Ovary (tissue), 9 donors: ENCODE measurements around the gene VPS35L. TPM values are rescaled to one million over a fixed set of nuclear protein-coding genes. Genes with fewer than 3 reads are reported as not detected.
A peak's percentile ranks its signal among the peaks of the same experiment; 100 is the strongest.

Source experiments
- DNase-seq, 5 donors: peaks; one replicate each; pipeline ENCODE4 v3.0.0-alpha.2; 2019 to 2020
- H3K27ac ChIP-seq, 2 donors: fragments of 200-600 bp; one replicate each; pipeline versions ENCODE4 v1.5.1 to v1.8.0; 2019 to 2022
- H3K27me3 ChIP-seq: fragments of 200-600 bp; one replicate; pipeline ENCODE4 v1.8.0; 2022
- H3K36me3 ChIP-seq: fragments of 200-600 bp; sonication (generic); one replicate; pipeline ENCODE4 v1.5.1; 2019
- H3K4me1 ChIP-seq: one replicate; pipeline ENCODE4 v1.8.1; 2013; ENCODE audit warnings: mild to moderate bottlenecking, moderate library complexity; ENCODE audit not compliant: insufficient read depth
- H3K4me3 ChIP-seq: fragments of 200-600 bp; sonication (generic); one replicate; pipeline ENCODE4 v1.5.1; 2017
- H3K9me3 ChIP-seq, 2 donors: fragments of 200-600 bp in 1 of 2; sonication (generic) in 1 of 2; one replicate each; pipeline versions ENCODE4 v1.5.1 to v1.8.1; 2013 to 2019; ENCODE audit warnings: mild to moderate bottlenecking in 1 of 2, moderate library complexity in 1 of 2
- EP300 ChIP-seq: sonication (generic); formaldehyde crosslinking; IDR thresholded peaks from one replicate; pipeline ENCODE4 v1.6.1; 2017; ENCODE audit warnings: antibody characterized with exemption
- POLR2A ChIP-seq: fragments of 450-650 bp; IDR thresholded peaks from one replicate; pipeline ENCODE4 v1.6.1; 2017; ENCODE audit warnings: antibody characterized with exemption, mild to moderate bottlenecking, moderate library complexity
- WGBS, 3 donors: extraction: QIAGEN DNeasy Blood & Tissue Kit in 1 of 3; methylation state at CpG; one replicate each; pipeline versions ENCODE4 v1.1.5 to v1.1.7; 2013 to 2017; 5-methylcytosine and 5-hydroxymethylcytosine counted together
- intact Hi-C, 4 donors: fragments of 100-400 bp; cut with DNase I; formaldehyde crosslinking; loops; one replicate each; pipeline versions ENCODE4 v1.11.0 to v1.15.1; 2022 to 2023
- polyA plus RNA-seq, 2 donors: library from polyadenylated mRNA; stranded (reverse); fragments of 200-250 nt in 1 of 2; fragments of 350-450 nt in 1 of 2; fragmentation: Illumina TruSeq in 1 of 2; extraction: RNeasy Lipid Tissue Mini Kit (QIAGEN cat#74804) in 1 of 2; gene quantifications; one replicate each; pipeline ENCODE4 v1.2.3, GENCODE V29; 2013 to 2014
- total RNA-seq, 7 donors: library from RNA; depleted of rRNA in 2 of 7; stranded (reverse); fragments of >200 nt in 2 of 7; fragmentation: NEBNext Ultra II Directional in 3 of 7; extraction: Animal tissue kit (Norgen Biotek cat#: 25700) in 3 of 7; gene quantifications; one replicate each; pipeline versions ENCODE4 v1.1.0 to v1.2.4, GENCODE V29; 2016 to 2023
- TF ChIP-seq, protein P1 (sequence below), 3 donors: fragments of 450-650 bp in 2 of 3; fragments of 200-600 bp in 1 of 3; IDR thresholded peaks; one replicate each; pipeline versions ENCODE4 v1.5.1 to v1.8.0; 2016 to 2022; ENCODE audit warnings: antibody characterized with exemption in 3 of 3, mild to moderate bottlenecking in 1 of 3
- donor health status: DM: no; HTN: no; CAD: no; lungs with moderate emphysema.
- donor health status: DM: no; HTN: no; CAD: no.
- donor health status: Bipolar disorder and iron deficiency.
- donor health status: DM: yes; HTN: yes; CAD: no.
- donor health status: DM: no; HTN: no; CAD: no.
- donor health status: DM: yes; HTN: yes; CAD: no.

VPS35L gene
- total and polyA plus RNA-seq, 9 donors: 28.6 to 69.6 (median 50.7) TPM

DNA sequence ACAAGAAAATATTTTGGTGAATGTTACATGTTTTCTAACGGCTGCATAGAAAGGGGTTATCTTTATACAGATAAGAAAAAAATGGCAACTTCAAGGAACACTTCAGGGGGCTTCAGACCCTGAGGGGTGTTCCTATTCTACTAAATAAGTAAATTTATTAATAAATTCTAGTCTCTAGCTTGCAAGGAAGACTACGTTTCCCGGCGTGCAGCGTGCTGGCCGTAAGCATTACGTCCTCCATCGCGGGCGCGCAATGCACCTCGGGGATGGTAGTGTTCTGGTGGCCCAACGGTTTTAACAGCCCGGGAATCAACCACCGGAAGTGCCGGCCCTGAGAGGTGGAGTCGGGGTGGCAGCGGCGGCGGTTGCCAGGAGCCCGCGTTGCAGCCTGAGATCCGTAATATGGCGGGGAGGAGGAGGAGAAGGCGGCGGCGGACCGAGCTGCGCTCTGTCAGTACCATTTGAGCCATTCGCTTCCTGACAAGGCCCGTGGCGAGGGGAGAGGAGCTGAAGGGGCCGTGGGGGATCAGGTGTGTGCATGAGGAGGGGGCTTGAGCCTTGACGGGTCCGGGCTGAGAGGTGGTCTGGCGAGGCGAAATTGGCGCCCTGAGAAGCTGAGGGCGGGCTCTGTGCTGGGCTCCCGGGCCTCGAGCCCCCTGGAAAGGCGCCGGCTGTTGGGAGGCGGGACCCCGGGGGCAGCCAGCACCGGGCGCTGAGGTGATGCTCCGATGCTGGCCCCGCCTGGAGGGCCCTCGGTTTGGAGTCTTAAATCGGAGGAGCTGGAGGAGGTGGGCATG lies 31.7 kb upstream of the VPS35L start, which contains the start of gene CCP110:
Gene CCP110, plus strand, starts transcription at position 384 of the 797 bp plus-strand sequence. CDS start 3,940 bp downstream, outside the sequence.
- peaks cover 13% of the 10 kb centered on the region for H3K4me1 ChIP-seq
- peak; percentile 93 to 96 (median 93) for DNase-seq
- TF ChIP-seq, protein P1, sequence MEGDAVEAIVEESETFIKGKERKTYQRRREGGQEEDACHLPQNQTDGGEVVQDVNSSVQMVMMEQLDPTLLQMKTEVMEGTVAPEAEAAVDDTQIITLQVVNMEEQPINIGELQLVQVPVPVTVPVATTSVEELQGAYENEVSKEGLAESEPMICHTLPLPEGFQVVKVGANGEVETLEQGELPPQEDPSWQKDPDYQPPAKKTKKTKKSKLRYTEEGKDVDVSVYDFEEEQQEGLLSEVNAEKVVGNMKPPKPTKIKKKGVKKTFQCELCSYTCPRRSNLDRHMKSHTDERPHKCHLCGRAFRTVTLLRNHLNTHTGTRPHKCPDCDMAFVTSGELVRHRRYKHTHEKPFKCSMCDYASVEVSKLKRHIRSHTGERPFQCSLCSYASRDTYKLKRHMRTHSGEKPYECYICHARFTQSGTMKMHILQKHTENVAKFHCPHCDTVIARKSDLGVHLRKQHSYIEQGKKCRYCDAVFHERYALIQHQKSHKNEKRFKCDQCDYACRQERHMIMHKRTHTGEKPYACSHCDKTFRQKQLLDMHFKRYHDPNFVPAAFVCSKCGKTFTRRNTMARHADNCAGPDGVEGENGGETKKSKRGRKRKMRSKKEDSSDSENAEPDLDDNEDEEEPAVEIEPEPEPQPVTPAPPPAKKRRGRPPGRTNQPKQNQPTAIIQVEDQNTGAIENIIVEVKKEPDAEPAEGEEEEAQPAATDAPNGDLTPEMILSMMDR (IDR thresholded peaks at IDR 0.05): no peak
- peak; percentile 55 for TF ChIP-seq POLR2A
- 1% methylated on average over 51 of the region's 51 CpGs for WGBS, 3 donors
- H3K27ac ChIP-seq: peak within 1 kb of the TSS in 1 of 2 donors; percentile 29
- H3K9me3 ChIP-seq: no peaks in the 10 kb centered on the region
- no peaks in the 10 kb centered on the region for H3K36me3 ChIP-seq
- peak within 1 kb of the TSS; percentile 96 for H3K4me3 ChIP-seq
- intact Hi-C loops: no loop called here
- no peaks in the 10 kb centered on the region for H3K27me3 ChIP-seq

- H3K27ac ChIP-seq: peak overlapping the region in 1 of 2 donors; percentile 29
- DNase-seq: no peak
- H3K4me3 ChIP-seq: peak overlapping the region; percentile 96
- 1 to 2% (median 1%) methylated on average over 11 of the region's 11 CpGs for WGBS, 3 donors
- intact Hi-C loops: no loop called here
- no peaks in the 10 kb centered on the region for H3K36me3 ChIP-seq
- no peaks in the 10 kb centered on the region for H3K27me3 ChIP-seq
- no peak for TF ChIP-seq POLR2A
- TF ChIP-seq, protein P1 (IDR thresholded peaks at IDR 0.05): no peak
- no peak for TF ChIP-seq EP300
- peaks cover 11% of the 10 kb centered on the region for H3K4me1 ChIP-seq
- no peaks in the 10 kb centered on the region for H3K9me3 ChIP-seq
These were observed 31.2 kb upstream of the VPS35L start for GRCh38 chr16:19524356-19524615.

GRCh38 chr16:19524616-19525384 lies 30.7 kb upstream of the VPS35L start:
- WGBS, 3 donors: 16 to 17% (median 17%) methylated on average over 19 of the region's 19 CpGs
- no peaks in the 10 kb centered on the region for H3K27me3 ChIP-seq
- no peak for DNase-seq
- H3K27ac ChIP-seq: peak overlapping the region in 1 of 2 donors; percentile 29
- H3K4me3 ChIP-seq: peak overlapping the region; percentile 96
- no peaks in the 10 kb centered on the region for H3K36me3 ChIP-seq
- peaks cover 11% of the 10 kb centered on the region for H3K4me1 ChIP-seq
- TF ChIP-seq POLR2A: no peak
- no peak for TF ChIP-seq EP300
- TF ChIP-seq, protein P1 (IDR thresholded peaks at IDR 0.05): no peak
- H3K9me3 ChIP-seq: no peaks in the 10 kb centered on the region
- intact Hi-C loops: no loop called here

DNA sequence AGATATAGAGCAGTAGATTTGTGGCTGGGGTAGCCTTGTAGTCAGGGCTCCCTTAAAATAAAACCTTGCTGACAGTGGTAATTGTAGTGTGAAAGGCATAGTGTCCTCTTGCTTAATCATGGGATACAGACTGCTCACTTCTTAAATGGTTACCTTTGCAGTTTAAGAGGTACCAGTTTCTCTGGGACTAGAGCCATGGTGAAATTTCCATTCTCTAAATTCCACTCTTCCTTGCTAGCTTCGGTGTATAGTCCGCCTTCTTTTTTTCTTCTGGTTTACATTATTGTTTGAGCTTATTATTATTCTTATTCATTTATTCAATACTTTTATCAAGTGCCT lies 30.1 kb upstream of the VPS35L start:
- Histone ChIP-seq H3K27ac (no peak overlapping the region), H3K9me3 (no peaks in the 10 kb centered on the region), H3K27me3 (no peaks in the 10 kb centered on the region), H3K4me3 (no peak overlapping the region), H3K36me3 (no peaks in the 10 kb centered on the region), H3K4me1 (peaks cover 11% of the 10 kb centered on the region)
- WGBS, 3 donors: 77 to 91% (median 89%) methylated on average over 2 of the region's 2 CpGs
- TF ChIP-seq EP300: no peak
- TF ChIP-seq POLR2A: no peak
- TF ChIP-seq, protein P1 (IDR thresholded peaks at IDR 0.05): no peak
- DNase-seq: no peak
- intact Hi-C loops: no loop called here
